H1 (cell line): ENCODE results near the gene OSM. TPM values are rescaled to one million over a fixed set of nuclear protein-coding genes. Genes with fewer than 3 reads are reported as not detected.

Experiments used
- CHD2 ChIP-seq: IDR thresholded peaks from 2 replicates; pipeline ENCODE4 v1.6.1; 2012; ENCODE audit warnings: low read length, improper control_type of control experiment
- JUND ChIP-seq: IDR thresholded peaks from 2 replicates; pipeline ENCODE4 v1.6.1; 2011; ENCODE audit warnings: mild to moderate bottlenecking, improper control_type of control experiment, low read length
- SP1 ChIP-seq: IDR thresholded peaks from 2 replicates; pipeline ENCODE4 v1.6.1; 2011; ENCODE audit warnings: low read depth, low read length
- TAF1 ChIP-seq: IDR thresholded peaks from 2 replicates; pipeline ENCODE4 v1.6.1; 2011; ENCODE audit warnings: mild to moderate bottlenecking, low read depth, low read length
- TCF12 ChIP-seq: IDR thresholded peaks from 2 replicates; pipeline ENCODE4 v1.6.1; 2011; ENCODE audit warnings: low read depth, mild to moderate bottlenecking, low read length
- polyA plus RNA-seq, 7 experiments: library from polyadenylated mRNA; depleted of rRNA in 3 of 7; stranded (reverse) in 5 of 7; unstranded in 2 of 7; fragments of >200 nt in 5 of 7; fragments of 200-250 nt in 2 of 7; gene quantifications; 1 replicate in 5 of 7; 2 replicates in 1 of 7; 4 replicates in 1 of 7; pipeline versions ENCODE4 v1.2.1 to v1.2.3, GENCODE V29; 2011 to 2013; ENCODE audit warnings: missing spikeins in 2 of 7, mixed read lengths in 2 of 7
- total RNA-seq: library from RNA; stranded (reverse); fragmentation: NEBNext Ultra II Directional; extraction: Animal tissue kit (Norgen Biotek cat#: 25700); gene quantifications from 2 replicates; pipeline ENCODE4 v1.2.1, GENCODE V29; 2021
- TF ChIP-seq, protein P1 (sequence below): IDR thresholded peaks from 2 replicates; pipeline ENCODE4 v1.6.1; 2012; ENCODE audit warnings: low read length, inconsistent platforms

OSM gene
- total and polyA plus RNA-seq, 2 of the 8 experiments (the other 6 are each of a cell fraction or from before 2014, with no cell fraction given) = not detected

DNA sequence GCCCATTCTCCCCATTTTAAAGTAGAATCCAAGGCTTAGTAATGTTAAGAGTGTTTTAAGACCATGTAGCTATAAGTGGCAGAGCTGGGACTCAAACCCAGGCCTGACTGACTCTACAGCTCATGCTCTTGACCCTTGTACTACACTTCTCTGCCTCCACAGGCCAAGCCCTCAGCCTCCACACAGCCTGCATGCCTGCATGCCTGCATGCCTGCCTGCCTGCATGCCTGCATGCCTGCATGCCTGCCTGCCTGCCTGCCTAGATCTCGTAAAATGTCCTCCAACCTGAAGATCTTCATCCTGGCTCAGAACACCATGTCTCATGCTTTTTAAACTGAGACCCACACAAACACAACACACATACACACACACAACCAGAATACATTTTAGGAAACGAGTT, 41.4 kb upstream of the OSM start (continued):
- TF ChIP-seq TAF1 = no peak
- TF ChIP-seq, protein P1, sequence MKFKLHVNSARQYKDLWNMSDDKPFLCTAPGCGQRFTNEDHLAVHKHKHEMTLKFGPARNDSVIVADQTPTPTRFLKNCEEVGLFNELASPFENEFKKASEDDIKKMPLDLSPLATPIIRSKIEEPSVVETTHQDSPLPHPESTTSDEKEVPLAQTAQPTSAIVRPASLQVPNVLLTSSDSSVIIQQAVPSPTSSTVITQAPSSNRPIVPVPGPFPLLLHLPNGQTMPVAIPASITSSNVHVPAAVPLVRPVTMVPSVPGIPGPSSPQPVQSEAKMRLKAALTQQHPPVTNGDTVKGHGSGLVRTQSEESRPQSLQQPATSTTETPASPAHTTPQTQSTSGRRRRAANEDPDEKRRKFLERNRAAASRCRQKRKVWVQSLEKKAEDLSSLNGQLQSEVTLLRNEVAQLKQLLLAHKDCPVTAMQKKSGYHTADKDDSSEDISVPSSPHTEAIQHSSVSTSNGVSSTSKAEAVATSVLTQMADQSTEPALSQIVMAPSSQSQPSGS = no peak
- no peak for TF ChIP-seq CHD2
- no peak for TF ChIP-seq JUND
- TF ChIP-seq SP1 = no peak
- TF ChIP-seq TCF12 = no peak
